Stomach (tissue), 4 donors: ENCODE results near the gene SWAP70.
A peak's percentile ranks its signal among the peaks of the same experiment; 100 is the strongest.

Experiments
- EP300 ChIP-seq: sonication (generic); formaldehyde crosslinking; IDR thresholded peaks from one replicate; pipeline ENCODE4 v1.6.1; 2017; ENCODE audit warnings: antibody characterized with exemption
- POLR2A ChIP-seq, 4 donors: fragments of 450-650 bp; IDR thresholded peaks; one replicate each; pipeline ENCODE4 v1.6.1; 2016; ENCODE audit warnings: antibody characterized with exemption in 4 of 4, control low read depth in 2 of 4, mild to moderate bottlenecking in 1 of 4, moderate library complexity in 1 of 4
- POLR2AphosphoS5 ChIP-seq, 3 donors: sonication (generic); formaldehyde crosslinking; IDR thresholded peaks; one replicate each; pipeline ENCODE4 v1.6.1; 2016; ENCODE audit warnings: antibody characterized with exemption in 3 of 3
- TF ChIP-seq, protein P1 (sequence below), 7 experiments: fragments of 450-650 bp in 4 of 7; fragments of 200-600 bp in 3 of 7; sonication (generic) in 3 of 7; IDR thresholded peaks; one replicate each; pipeline ENCODE4 v1.5.1; 2016 to 2019; ENCODE audit warnings: antibody characterized with exemption in 7 of 7, control low read depth in 2 of 7, mild to moderate bottlenecking in 1 of 7

DNA sequence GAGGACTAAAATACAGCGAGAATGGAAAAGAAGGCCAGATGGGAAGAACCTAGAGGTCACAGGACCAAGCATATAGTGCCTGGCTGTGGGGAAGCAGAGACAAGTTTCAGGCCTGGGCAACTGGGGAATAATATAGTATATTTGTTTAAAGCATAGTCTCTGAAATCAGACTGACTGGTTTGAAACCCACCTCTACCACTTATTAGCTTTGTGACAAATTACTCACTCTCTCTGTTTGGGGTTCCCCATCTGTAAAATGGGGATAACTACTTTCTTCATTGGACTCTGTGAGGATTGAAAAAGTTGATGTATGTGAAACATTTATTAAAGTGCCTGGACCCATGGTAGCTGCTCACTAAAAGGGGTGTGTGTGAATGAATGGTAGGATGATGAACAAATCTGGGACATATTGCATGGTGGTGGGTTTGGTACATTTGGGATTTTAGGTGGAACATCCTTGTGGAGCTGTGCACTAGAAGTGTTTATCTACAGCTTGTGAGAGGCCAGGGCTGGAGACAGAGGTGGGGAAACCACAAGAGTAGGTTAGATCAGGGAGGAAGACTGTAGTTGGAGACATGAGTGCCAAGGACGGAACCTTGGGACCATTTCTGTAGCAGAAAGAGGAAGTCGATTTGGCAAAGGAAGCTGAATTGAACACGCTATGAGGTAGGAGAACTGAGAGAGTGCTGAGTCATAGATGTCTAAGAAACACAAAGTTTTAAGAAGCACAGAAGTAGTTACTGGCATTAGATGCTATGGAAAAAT lies 52.6 kb downstream of the SWAP70 start:
- TF ChIP-seq, protein P1, sequence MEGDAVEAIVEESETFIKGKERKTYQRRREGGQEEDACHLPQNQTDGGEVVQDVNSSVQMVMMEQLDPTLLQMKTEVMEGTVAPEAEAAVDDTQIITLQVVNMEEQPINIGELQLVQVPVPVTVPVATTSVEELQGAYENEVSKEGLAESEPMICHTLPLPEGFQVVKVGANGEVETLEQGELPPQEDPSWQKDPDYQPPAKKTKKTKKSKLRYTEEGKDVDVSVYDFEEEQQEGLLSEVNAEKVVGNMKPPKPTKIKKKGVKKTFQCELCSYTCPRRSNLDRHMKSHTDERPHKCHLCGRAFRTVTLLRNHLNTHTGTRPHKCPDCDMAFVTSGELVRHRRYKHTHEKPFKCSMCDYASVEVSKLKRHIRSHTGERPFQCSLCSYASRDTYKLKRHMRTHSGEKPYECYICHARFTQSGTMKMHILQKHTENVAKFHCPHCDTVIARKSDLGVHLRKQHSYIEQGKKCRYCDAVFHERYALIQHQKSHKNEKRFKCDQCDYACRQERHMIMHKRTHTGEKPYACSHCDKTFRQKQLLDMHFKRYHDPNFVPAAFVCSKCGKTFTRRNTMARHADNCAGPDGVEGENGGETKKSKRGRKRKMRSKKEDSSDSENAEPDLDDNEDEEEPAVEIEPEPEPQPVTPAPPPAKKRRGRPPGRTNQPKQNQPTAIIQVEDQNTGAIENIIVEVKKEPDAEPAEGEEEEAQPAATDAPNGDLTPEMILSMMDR (IDR thresholded peaks at IDR 0.05), result no peak
- TF ChIP-seq POLR2A (IDR thresholded peaks at IDR 0.05) (no peak), EP300 (no peak), POLR2AphosphoS5 (IDR thresholded peaks at IDR 0.05) (peak in 2 of 3 donors; percentile 11 to 24)
